Measurements from ENCODE around the gene PCDHGA1. TPM values are rescaled to one million over a fixed set of nuclear protein-coding genes. Genes with fewer than 3 reads are reported as not detected.

The PCDHGA1 gene
- total and polyA plus RNA-seq, 9 of the 15 experiments (the other 6 are each of a cell fraction or from before 2014, with no cell fraction given): 0.05 to 0.26 (median 0.18) TPM; not detected in 2

DNA sequence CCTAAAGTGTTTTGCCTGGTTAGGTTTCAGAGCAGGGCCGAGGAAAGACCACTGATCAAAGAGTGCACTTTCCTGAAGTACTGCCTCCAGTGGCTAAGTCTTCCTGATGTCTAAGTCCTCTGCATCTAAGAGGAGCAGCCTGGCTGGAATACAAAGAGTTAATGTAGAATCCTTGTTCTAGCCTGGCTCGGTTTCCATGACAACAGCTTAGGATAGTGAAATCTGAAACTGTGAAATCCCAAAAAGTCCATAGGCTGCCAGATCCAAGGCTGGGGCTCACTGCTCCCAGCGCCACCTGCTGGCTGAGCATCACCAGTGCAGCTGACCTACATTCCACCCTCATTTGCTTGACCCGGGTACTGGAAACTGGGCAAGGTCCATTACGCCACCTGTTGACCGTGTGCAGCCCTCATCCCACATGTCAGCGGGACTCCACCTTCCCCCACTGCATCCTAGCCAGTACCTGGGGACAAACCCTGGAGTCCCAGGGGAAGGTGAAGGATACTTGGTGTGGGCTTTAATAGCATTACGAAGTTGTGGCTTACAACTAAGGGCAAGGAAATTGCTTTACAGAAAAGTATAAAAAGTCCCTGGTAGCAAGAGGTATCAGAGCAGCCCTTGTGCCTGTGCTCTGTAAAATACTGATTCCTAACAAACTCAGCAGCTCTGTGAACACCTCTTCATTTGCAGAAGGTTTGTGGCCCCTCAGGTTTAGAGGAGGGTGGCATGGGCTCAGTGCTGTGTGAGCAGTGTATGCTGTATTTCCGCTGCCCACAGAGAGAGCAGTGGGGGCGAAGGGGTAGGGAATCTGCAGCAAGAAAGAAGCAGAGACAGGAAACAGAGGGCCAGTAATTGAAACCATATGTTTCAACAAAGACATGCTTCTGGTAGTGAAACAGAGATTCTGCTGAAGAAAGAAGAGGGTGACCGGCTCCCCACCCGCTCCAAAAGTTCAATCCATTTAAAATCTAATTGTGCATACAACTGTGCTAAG is 194.6 kb downstream of the PCDHGA1 start (continued):
- TF ChIP-seq, protein P1, sequence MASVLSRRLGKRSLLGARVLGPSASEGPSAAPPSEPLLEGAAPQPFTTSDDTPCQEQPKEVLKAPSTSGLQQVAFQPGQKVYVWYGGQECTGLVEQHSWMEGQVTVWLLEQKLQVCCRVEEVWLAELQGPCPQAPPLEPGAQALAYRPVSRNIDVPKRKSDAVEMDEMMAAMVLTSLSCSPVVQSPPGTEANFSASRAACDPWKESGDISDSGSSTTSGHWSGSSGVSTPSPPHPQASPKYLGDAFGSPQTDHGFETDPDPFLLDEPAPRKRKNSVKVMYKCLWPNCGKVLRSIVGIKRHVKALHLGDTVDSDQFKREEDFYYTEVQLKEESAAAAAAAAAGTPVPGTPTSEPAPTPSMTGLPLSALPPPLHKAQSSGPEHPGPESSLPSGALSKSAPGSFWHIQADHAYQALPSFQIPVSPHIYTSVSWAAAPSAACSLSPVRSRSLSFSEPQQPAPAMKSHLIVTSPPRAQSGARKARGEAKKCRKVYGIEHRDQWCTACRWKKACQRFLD (CRISPR knock-in tag; IDR thresholded peaks at IDR 0.05): no peak
- TF ChIP-seq MED1 (CRISPR knock-in tag; IDR thresholded peaks at IDR 0.05; ENCODE audit: borderline replicate concordance) (no peak), KDM2B (CRISPR knock-in tag; IDR thresholded peaks at IDR 0.05) (no peak), MTA3 (IDR thresholded peaks at IDR 0.05; ENCODE audit: borderline replicate concordance) (0 out of 2 replicates have a peak, but pooled peaks have one; percentile 34), MCM7 (IDR thresholded peaks at IDR 0.05) (no peak), KAT2B (IDR thresholded peaks at IDR 0.05; ENCODE audit: low read depth, low read length) (no peak), JUND (IDR thresholded peaks at IDR 0.05; ENCODE audit: borderline replicate concordance, low read depth, low read length) (peak; percentile 51), JUND (tag; IDR thresholded peaks at IDR 0.05; ENCODE audit: borderline replicate concordance, low read depth, low read length) (no peak), ZNF584 (CRISPR knock-in tag; IDR thresholded peaks at IDR 0.05; ENCODE audit: low read depth) (no peak), ZFP36 (IDR thresholded peaks at IDR 0.05; ENCODE audit: low read depth, low read length, partially characterized antibody) (no peak)
- TF ChIP-seq, protein P2, sequence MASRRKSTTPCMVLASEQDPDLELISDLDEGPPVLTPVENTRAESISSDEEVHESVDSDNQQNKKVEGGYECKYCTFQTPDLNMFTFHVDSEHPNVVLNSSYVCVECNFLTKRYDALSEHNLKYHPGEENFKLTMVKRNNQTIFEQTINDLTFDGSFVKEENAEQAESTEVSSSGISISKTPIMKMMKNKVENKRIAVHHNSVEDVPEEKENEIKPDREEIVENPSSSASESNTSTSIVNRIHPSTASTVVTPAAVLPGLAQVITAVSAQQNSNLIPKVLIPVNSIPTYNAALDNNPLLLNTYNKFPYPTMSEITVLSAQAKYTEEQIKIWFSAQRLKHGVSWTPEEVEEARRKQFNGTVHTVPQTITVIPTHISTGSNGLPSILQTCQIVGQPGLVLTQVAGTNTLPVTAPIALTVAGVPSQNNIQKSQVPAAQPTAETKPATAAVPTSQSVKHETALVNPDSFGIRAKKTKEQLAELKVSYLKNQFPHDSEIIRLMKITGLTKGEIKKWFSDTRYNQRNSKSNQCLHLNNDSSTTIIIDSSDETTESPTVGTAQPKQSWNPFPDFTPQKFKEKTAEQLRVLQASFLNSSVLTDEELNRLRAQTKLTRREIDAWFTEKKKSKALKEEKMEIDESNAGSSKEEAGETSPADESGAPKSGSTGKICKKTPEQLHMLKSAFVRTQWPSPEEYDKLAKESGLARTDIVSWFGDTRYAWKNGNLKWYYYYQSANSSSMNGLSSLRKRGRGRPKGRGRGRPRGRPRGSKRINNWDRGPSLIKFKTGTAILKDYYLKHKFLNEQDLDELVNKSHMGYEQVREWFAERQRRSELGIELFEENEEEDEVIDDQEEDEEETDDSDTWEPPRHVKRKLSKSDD (conservative IDR thresholded peaks at IDR 0.05; ENCODE audit: low read length): no peak
- TF ChIP-seq, protein P3, sequence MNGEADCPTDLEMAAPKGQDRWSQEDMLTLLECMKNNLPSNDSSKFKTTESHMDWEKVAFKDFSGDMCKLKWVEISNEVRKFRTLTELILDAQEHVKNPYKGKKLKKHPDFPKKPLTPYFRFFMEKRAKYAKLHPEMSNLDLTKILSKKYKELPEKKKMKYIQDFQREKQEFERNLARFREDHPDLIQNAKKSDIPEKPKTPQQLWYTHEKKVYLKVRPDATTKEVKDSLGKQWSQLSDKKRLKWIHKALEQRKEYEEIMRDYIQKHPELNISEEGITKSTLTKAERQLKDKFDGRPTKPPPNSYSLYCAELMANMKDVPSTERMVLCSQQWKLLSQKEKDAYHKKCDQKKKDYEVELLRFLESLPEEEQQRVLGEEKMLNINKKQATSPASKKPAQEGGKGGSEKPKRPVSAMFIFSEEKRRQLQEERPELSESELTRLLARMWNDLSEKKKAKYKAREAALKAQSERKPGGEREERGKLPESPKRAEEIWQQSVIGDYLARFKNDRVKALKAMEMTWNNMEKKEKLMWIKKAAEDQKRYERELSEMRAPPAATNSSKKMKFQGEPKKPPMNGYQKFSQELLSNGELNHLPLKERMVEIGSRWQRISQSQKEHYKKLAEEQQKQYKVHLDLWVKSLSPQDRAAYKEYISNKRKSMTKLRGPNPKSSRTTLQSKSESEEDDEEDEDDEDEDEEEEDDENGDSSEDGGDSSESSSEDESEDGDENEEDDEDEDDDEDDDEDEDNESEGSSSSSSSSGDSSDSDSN (IDR thresholded peaks at IDR 0.05; ENCODE audit: borderline replicate concordance in 1 of 2, low read depth in 2 of 2, low read length in 2 of 2): no peak
- TF ChIP-seq, protein P4, sequence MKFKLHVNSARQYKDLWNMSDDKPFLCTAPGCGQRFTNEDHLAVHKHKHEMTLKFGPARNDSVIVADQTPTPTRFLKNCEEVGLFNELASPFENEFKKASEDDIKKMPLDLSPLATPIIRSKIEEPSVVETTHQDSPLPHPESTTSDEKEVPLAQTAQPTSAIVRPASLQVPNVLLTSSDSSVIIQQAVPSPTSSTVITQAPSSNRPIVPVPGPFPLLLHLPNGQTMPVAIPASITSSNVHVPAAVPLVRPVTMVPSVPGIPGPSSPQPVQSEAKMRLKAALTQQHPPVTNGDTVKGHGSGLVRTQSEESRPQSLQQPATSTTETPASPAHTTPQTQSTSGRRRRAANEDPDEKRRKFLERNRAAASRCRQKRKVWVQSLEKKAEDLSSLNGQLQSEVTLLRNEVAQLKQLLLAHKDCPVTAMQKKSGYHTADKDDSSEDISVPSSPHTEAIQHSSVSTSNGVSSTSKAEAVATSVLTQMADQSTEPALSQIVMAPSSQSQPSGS (CRISPR knock-in tag; IDR thresholded peaks at IDR 0.05): no peak

All from K562 (cell line).